Activated gamma-delta T cell (primary cell): Measurements from ENCODE around the gene ERC2.

Source experiments
- DNase-seq: peaks from one replicate; lab custom pipeline; 2025; lab: John Stamatoyannopoulos, UW

ERC2 gene

GRCh38 chr3:55716044-55716443, 752.2 kb downstream of the ERC2 start:
- no peak for DNase-seq

DNA sequence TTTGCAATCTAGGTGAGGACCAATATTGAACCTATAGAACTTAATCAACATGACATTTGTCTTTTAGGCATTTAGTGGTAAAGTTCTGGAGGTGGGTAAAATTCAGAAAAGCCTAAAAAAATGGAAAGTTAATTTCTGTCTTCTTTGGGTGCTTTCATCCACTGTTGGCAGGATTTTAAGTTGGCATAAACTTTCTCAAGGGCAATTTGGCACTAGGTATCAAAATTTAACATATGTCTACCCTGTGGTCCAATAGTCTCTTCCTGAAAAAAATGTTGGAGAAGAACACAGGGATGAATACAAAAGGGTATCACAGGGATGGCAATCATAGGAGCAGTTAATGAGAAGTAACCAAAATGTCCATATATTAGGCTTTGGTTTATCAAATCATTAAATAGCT, 754.2 kb downstream of the ERC2 start:
- DNase-seq, result no peak

- DNase-seq, result no peak
These were observed 756.6 kb downstream of the ERC2 start for GRCh38 chr3:55711646-55712045.

DNA sequence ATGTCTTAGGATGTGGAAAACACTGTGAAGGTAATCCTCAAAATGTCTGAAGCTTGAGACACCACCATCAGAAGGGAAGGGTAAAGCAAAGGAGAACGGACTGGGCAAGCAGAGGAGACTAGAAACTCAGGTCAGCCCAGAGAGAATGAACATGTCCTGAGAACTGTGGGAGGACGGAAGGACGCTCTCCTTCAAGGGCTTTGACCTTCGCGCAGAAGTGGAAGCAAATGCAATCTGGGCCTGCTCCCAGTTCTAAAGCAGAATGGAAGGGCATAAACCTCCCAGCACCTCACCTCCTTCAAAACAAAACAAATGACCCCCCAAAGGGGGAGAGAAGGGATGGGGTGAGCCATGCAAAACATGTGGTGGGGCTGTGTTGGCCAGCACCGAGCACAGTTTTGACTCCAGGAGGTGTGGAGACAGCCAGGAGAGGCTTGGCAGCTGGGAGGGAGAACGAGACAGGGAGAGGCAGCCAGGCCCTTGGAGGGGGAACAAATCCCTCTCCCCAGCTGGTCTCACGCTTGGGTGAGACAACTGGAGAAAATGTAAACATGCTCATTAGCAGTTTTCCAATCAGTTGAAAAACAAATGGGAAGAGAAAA, 758.8 kb downstream of the ERC2 start:
- no peak for DNase-seq

DNA sequence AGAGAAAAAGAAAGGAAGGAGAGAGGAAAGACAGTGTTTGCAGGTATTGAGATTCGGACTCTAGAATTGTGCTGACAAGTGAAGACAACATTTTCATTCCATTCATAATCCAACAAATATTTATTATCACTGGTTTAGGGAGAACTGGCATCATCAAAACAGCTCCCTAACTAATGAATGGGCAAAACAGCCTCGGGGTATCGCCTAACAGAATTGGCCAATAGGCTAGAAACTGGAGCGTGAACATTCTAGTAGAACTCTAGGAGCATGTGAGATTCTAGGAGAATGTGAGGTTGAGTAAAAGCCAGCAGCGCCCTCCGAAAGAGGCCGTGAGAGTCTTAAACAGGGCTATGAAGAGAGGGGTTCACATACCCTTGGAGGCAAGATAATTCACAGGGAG, 759.3 kb downstream of the ERC2 start:
- DNase-seq, result no peak

- no peak for DNase-seq
These were observed 760.0 kb downstream of the ERC2 start for GRCh38 chr3:55708242-55708641.

DNA sequence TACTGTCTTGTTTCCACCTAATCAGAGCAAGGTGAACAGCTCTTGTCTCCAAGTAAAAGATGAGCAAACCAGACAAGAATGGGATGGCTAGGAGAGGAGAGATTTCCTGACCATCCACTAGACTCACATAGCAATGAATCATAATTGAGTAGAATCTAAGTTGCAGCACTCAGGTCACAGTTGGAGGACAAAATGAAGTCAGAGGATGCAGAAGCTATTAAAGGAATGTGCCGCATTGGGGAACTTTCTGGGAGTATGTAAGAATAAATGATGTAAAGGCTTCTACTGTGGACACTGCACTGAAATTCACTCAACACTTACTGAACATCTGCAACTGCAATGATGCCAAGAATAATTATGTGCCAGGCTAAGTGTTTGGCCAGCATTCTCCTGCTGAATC, 763.7 kb downstream of the ERC2 start:
- no peak for DNase-seq

GRCh38 chr3:55702822-55703221, 765.4 kb downstream of the ERC2 start:
- DNase-seq, result no peak

DNA sequence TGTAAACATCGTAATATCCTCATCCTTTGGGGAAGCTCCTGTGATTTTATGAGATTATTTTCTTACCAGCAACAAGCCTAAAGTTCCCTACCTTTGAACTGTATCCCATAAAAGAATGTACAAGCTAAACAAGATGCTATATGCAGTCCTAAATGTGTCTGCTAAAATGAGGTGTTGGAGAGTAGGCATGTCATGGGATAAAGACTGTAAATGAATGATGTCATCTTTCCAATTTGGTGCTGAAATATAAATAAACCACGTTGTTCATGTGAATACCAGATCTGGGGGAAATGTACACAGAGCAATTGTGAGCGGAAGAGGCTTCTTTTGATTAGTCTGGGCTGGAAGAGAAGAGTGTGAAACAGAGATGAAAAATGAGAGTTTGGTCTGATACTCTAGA, 766.3 kb downstream of the ERC2 start:
- no peak for DNase-seq

- no peak for DNase-seq
These were observed 769.4 kb downstream of the ERC2 start for GRCh38 chr3:55698831-55699230.

DNA sequence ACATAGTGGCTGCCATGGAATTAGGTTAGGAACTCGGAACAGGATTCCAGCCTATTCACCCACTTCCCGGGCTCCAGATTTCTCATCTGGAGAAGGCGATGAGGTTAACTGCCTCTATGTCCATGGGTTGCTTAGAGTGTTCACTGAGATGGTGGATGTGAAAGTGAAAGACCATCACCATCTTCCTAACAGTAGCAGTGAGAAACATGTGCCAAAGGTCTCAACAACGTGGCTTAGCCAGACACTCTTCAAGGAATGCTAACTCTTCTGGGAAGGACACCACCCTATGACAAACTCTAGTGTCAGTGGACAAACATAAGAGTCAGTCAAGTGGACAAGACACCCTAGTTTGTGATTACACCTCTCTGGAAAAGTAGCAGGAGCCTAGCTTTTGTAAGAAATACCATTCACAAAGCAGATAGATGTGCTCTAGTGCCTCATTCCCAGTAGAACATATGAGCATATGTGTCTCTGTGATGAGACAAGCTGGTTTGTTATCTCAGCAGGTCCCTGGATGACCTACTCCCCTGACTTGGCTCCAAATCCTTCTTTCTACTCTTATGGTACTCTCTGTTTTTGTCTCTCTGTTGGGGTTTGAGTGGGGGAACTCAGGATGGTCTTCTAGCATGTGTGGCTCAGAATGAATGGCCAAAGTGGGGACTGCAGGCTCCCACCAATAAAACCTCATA, 770.9 kb downstream of the ERC2 start:
- DNase-seq, result no peak

DNA sequence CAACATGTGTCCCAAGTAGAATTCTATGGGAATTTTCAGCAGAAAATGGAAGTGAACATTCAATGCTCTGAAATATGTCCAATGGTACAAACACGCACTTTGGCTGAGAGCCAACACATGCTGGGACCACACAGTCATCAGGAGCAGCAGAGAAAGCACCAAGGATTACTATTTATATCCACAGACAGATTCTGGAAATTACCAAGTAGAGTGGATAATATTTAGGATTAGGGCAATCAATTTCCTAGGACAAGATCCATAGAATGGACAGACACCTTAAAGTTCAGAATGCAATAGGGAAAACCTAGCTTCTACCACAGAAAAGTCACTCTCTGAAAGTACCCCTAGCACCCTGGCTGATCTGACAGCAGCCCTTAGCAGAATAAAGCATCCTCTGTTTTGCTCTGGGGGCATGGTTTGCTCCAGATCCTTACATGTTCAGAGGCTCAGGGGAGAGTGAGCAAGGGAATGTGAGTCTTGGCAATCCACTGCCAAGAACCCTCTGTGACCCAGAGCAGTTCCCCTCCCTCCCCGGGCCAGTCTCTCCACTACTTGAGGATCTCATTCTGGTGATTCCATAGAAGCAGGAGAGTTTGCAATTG, 775.2 kb downstream of the ERC2 start:
- no peak for DNase-seq

- DNase-seq, result no peak
These were observed 775.8 kb downstream of the ERC2 start for GRCh38 chr3:55692295-55692956.

GRCh38 chr3:55691141-55691540, 777.1 kb downstream of the ERC2 start:
- no peak for DNase-seq

DNA sequence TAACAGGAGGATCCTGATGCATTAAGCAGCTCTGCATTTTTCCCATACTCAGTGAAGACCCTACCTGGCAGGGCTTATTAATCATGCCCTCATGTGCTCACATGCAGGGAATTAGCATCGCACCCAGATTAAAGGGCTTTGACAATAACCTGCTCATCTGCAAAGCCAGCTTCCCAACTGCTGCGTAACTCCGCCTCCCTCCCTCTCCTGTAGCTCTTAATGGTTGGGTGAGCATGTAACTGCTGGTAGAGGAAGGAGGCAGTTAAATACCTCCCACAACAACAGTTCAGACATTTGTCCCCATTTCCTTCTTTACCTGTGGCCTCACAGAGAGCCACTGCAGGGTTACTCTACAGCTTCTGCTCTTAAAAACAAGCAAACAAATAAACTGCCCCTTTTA, 777.5 kb downstream of the ERC2 start:
- no peak for DNase-seq

DNA sequence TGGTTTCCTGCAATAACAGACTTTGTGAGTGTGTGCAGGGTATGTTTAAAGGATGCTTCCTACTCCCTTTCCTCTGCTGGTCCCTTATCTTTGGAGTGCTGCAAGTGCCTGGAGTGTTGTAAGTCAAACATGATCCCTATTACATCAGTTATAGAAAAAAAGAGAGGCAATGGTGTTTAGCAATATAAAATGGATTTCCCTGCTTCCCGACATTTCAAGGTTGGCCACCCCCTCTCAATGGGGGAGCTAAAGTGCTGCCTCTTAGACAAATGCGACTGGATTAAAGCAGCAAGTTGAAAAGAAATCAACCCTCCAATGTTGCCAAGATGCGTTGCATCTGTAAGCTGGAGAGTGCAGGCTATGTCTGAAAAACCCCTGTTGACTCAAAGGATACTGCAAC, 778.1 kb downstream of the ERC2 start:
- DNase-seq, result no peak

- DNase-seq, result no peak
These were observed 780.1 kb downstream of the ERC2 start for GRCh38 chr3:55688154-55688553.

DNA sequence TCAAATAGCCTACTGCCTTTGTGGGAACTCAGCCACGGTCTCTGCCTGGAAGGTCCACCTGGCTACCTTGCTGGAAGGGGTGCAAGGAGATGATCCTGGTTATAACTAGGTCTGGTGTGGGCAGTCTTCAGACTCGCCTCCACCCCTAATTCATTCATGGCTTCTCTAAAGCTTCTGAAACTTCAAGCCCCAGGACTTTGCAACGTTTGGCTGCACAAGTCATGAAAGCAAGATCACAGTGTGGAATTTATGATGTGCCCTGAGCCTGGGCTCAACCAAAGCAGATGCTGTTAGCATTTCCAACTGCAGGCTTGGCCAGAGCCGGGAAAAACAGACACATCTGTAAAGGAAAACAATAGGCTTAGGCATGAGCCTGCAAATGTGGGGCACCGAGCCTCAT, 780.7 kb downstream of the ERC2 start:
- no peak for DNase-seq

DNA sequence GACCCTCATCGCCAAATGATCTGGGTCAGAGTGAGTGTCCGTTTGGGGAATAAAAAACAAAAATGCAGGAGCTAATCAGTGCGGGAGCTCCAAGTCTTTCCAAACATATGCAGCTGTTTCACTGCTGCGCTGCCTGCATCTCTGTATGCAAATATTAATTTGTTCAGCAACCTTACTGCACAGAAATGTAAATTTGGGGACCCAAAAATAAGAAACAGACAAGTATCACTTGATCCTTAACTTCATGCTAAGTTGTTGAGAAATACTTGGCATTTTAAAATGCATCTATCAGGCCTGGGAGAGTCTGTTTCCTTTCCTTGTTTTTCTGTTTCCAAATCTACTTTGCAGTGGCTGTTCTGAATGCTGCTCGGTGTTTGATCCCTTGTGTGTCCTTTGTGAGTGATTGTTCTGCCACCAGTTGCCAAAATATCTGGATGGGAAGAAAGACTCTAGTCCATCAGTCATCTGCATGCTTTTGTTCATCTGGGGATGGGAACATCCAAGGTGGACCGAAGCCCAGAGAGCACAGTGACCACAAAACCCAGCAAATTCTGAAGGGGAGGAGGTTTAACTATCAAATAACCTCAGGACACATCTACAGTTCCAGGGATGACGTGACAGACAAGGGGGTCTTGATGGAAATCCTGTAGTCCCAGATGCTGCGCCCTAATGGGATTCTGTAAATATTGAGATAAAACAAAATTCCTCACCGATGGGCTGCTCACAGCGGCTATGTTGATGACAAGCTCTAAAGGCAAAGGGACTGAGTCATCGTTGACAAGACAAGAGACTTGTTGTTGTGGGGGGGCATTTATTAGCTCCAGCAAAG, 781.6 kb downstream of the ERC2 start:
- DNase-seq, result no peak

DNA sequence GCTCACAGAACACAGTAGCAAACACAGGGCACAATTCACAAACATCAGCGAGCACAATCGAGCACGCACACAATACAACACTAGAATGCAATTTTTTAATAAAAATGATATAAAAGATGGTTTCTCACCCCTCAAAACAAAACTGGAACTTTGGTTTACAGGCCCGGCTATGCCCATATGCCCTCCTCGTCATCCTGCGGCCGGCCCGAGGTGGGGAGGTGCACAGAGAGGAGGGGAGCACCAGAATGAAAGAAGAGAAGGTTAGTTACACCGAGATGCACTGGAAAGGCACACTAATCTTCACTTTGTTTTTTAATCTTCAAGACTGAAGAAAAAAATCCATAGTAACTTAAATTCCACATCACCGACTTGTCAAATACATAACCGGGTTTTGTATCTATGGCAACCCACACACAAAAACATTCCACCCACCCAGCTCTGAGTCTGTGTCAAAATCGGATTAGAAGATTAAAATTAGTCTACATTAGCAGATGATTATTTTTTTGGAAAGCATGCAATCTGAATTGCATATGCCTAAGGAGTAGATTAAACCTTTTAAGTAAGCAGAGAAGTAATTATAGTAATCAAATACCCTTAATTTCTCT, 784.5 kb downstream of the ERC2 start:
- no peak for DNase-seq

- no peak for DNase-seq
These were observed 785.8 kb downstream of the ERC2 start for GRCh38 chr3:55682461-55682860.
